AG04450 (cell line): ENCODE data around the gene DRD4. TPM values are rescaled to one million over a fixed set of nuclear protein-coding genes. Genes with fewer than 3 reads are reported as not detected.

ENCODE experiments used
- CTCF ChIA-PET: fragments of 300-600, 350-600 bp; formaldehyde crosslinking; extraction: SDS; loops from one replicate; lab custom pipeline; 2022; ENCODE audit warnings: antibody characterized with exemption, inconsistent platforms; lab: Charles Lee
- POLR2A ChIA-PET: fragments of 350-600 bp; formaldehyde crosslinking; extraction: SDS; loops from one replicate; lab custom pipeline; 2021; ENCODE audit warnings: antibody characterized with exemption, inconsistent platforms; lab: Yijun Ruan, JAX
- DNase-seq: peaks from one replicate; pipeline ENCODE4 v3.0.0-alpha.2; 2011; ENCODE audit warnings: low read depth, low spot score
- H3K27ac ChIP-seq: one replicate; pipeline ENCODE4 v1.5.1; 2012; ENCODE audit warnings: low read depth, low read length, control low read depth
- H3K27me3 ChIP-seq: one replicate; pipeline ENCODE4 v1.6.0; 2012; ENCODE audit warnings: low read length; ENCODE audit not compliant: control insufficient read depth, insufficient read depth
- H3K4me3 ChIP-seq: 2 replicates; pipeline ENCODE4 v1.5.1; 2011; ENCODE audit warnings: mild to moderate bottlenecking, low read depth, low read length, control low read depth
- H3K9me3 ChIP-seq: 2 replicates; pipeline ENCODE4 v1.5.1; 2012; ENCODE audit warnings: low read length; ENCODE audit not compliant: control insufficient read depth, insufficient read depth
- CTCF ChIP-seq: IDR thresholded peaks from 2 replicates; pipeline ENCODE4 v1.5.1; 2011; ENCODE audit warnings: low read depth, low read length, control low read depth, inconsistent platforms
- polyA plus RNA-seq: library from polyadenylated mRNA; depleted of rRNA; stranded (reverse); fragments of >200 nt; gene quantifications from 2 replicates; pipeline ENCODE4 v1.2.3, GENCODE V29; 2011

DRD4 gene
- polyA plus RNA-seq, 1 experiment, result 0.05 TPM

- no peaks in the 10 kb centered on the region for H3K27me3 ChIP-seq
- no peak for DNase-seq
- no peak overlapping the region for H3K27ac ChIP-seq
- H3K4me3 ChIP-seq, result no peak overlapping the region
- TF ChIP-seq CTCF, result no peak
- CTCF ChIA-PET, result interaction anchor here (1.0 kb wide), 1 partner anchor 9 kb away, joined by 3 read pairs; no protein-coding TSS in a partner anchor
- POLR2A ChIA-PET, result interaction anchor here (0.7 kb wide), 1 partner anchor 136 kb away, joined by 6 read pairs; no protein-coding TSS in a partner anchor
- H3K9me3 ChIP-seq, result no peaks in the 10 kb centered on the region; the same call in 1 of the 2 replicates
Measured at GRCh38 chr11:590997-591396, 46.1 kb upstream of the DRD4 start.

GRCh38 chr11:592501-592900, 44.6 kb upstream of the DRD4 start:
- ChIA-PET CTCF (no interaction called here), POLR2A (no interaction called here)
- Histone ChIP-seq H3K27ac (no peak overlapping the region), H3K4me3 (no peak overlapping the region), H3K27me3 (no peaks in the 10 kb centered on the region), H3K9me3 (no peaks in the 10 kb centered on the region; the same call in 1 of the 2 replicates)
- DNase-seq, result no peak
- no peak for TF ChIP-seq CTCF

GRCh38 chr11:592918-593317, 44.2 kb upstream of the DRD4 start:
- ChIA-PET POLR2A (no interaction called here), CTCF (no interaction called here)
- no peak for TF ChIP-seq CTCF
- no peak for DNase-seq
- Histone ChIP-seq H3K9me3 (no peaks in the 10 kb centered on the region; the same call in 1 of the 2 replicates), H3K27ac (no peak overlapping the region), H3K27me3 (no peaks in the 10 kb centered on the region), H3K4me3 (no peak overlapping the region)

GRCh38 chr11:593347-593746, 43.7 kb upstream of the DRD4 start:
- CTCF ChIA-PET, result no interaction called here
- TF ChIP-seq CTCF, result no peak
- H3K27ac ChIP-seq, result no peak overlapping the region
- no peaks in the 10 kb centered on the region; the same call in 1 of the 2 replicates for H3K9me3 ChIP-seq
- POLR2A ChIA-PET, result no interaction called here
- no peaks in the 10 kb centered on the region for H3K27me3 ChIP-seq
- no peak for DNase-seq
- H3K4me3 ChIP-seq, result no peak overlapping the region

- no peak overlapping the region for H3K4me3 ChIP-seq
- DNase-seq, result no peak
- no peak for TF ChIP-seq CTCF
- POLR2A ChIA-PET, result no interaction called here
- H3K9me3 ChIP-seq, result no peaks in the 10 kb centered on the region; the same call in 1 of the 2 replicates
- H3K27me3 ChIP-seq, result no peaks in the 10 kb centered on the region
- no peak overlapping the region for H3K27ac ChIP-seq
- CTCF ChIA-PET, result no interaction called here
Measured at GRCh38 chr11:595400-595799, 41.7 kb upstream of the DRD4 start.
